Stimulated activated CD4-positive, alpha-beta T cell treated with anti-CD3 and anti-CD28 coated beads, Interleukin-2, amount 100 ng/mL, for 4 hours (primary cell): ENCODE measurements around the gene TMCC2.

ENCODE experiments used
- DNase-seq: peaks from one replicate; pipeline ENCODE4 v3.0.0-alpha.2; 2020; ENCODE audit warnings: low read depth

Gene TMCC2

DNA sequence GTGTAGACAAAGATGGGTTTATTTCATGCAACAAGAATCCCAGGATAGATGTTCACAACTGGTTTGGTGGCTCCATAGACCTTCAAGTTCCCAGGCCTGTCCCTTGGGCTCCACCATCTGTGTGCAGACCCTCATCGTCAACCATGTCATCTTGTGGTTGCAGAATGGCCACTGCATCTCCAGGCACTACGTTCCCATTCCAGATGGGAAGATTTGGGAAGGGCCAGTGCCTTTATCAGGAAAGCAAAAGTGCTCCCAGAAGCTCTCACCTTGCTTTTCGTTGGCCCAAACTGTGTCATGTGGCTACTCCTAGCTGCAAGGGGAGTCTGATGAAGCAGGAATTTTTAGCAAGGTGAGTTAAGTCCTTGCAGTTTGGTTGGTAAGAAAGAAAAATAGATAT lies 12.8 kb downstream of the TMCC2 start:
- no peak for DNase-seq

DNA sequence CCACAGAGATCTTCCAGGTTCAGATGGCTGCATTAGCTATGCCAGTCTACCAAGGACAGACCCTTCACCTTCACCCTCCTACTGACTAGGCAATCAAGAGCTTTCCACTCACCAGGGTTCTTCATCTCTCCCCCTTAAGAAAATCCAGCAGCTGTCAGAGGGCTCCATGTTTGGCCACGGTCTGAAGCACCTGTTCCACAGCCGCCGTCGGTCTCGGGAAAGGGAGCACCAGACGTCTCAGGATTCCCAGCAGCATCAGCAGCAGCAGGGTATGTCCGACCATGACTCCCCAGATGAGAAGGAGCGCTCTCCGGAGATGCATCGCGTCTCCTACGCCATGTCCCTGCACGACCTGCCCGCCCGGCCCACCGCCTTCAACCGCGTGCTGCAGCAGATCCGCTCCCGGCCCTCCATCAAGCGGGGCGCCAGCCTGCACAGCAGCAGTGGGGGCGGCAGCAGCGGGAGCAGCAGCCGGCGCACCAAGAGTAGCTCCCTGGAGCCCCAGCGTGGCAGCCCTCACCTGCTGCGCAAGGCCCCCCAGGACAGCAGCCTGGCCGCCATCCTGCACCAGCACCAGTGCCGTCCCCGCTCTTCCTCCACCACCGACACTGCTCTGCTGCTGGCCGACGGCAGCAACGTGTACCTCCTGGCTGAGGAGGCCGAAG lies 13.8 kb downstream of the TMCC2 start:
- no peak for DNase-seq

DNA sequence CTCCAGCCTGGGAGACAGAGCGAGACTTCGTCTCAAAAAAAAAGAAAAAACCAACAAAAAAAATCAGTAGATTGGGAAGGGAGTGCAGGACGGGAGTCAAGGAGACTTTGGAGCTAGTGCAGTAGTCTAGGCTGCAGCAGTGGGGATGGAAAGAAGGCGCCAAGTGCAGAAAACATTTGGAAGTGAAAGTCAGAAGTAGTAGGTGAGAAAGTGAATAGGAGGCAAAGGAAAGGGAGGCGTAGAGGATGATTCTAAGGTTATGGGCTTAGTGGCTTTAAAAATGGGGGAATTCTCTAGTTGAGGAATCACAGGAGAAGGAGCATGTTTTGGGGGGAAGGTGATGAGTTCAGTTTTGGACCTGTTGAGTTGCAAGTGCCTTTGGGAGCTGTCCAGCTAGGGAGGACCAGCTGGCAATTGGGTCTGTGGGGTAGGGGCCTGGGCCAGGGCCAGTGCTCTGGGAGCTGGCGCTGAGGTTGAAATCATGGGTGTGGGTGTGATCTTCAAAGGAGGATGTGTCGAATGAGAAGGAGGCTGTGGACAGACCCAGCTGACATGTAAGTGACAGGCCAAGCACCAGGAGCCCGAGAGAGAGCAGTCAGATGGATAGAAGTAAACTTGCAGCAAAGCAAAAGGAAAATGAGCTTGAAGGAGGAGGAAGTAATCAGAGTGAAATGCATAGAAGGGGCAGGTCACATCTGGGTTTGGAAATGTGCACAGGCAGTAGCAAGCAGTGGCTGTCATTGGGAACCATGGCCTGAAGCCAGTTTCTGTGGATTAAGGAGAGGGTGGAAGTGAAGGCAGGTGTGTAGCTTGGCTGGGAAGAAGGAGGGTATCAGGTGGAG lies 15.8 kb downstream of the TMCC2 start:
- DNase-seq, result no peak

DNA sequence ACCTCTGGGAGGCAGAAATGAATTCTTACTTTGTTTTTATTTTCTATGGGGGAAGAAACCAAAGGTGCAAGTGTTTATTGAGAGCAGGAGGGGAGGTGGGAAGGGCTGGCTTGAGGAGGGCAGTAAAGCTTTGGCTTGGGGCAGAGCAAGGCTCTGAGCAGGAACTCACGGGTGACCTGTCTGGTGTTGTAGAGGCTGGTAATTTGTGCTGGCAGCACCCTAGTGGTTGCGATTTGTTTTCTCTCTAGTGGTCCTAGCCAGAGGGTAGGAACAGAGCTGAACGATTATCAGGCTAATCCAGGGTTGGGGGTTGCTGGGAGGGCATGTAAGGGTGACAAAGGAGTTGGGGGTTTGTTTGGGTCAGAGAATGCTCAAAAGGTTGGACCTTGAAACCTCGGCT lies 16.6 kb downstream of the TMCC2 start:
- no peak for DNase-seq

DNA sequence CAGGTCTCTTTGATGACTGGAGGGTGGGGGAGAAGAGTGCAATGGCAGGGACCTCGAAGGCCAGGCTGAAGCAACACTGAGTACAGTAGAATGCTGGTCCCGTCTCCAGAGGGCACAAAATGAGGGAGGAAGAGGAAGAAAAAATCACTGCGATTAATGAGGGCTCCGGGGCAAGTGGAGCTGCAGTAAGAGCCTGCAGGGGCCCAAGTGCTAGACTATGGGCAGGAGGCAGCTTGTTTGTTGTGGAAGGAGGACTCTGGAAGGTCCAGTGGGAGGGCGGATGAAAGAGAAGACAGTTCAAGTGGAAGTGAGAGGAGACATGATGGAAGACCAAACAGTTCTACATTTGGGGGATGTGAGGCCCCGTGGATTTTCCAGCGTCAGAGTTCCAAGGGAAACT lies 17.4 kb downstream of the TMCC2 start:
- DNase-seq, result no peak

DNA sequence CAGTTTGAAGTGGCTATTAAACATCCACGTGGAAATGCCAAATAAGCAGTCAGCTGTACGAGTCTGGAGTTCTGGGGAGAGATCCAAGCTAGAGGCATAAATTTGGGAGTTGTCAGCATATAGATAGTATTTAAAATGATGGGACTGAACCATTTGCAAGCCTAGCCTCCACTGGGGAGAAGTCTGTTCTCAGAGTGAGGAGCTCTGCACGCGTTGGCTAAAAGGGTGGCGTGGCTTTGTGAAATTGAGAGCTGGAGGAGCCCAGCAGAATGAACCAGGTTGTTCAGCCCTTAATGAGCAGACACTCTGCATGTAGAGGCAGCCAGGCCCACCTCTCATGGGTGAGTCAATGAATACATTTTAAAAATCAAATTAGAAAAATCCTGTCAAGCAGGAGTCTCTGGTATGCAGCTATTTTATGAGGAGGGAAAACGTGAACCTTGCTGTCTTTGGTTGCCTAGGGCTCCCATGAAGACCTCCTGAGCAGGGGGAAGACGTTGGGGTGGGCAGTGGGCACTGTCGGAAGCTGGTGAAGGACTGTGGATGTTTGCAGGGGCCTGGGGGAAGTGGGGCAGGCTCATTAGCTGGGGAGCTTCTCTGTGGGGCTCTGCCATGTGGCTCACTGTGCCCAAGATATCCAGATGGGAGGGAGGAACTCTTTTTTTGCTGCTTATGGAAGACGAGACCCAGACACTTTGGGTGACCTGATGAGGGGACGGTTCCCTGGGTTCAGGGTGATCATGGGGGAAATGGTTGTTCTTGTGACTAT lies 18.8 kb downstream of the TMCC2 start:
- no peak for DNase-seq

DNA sequence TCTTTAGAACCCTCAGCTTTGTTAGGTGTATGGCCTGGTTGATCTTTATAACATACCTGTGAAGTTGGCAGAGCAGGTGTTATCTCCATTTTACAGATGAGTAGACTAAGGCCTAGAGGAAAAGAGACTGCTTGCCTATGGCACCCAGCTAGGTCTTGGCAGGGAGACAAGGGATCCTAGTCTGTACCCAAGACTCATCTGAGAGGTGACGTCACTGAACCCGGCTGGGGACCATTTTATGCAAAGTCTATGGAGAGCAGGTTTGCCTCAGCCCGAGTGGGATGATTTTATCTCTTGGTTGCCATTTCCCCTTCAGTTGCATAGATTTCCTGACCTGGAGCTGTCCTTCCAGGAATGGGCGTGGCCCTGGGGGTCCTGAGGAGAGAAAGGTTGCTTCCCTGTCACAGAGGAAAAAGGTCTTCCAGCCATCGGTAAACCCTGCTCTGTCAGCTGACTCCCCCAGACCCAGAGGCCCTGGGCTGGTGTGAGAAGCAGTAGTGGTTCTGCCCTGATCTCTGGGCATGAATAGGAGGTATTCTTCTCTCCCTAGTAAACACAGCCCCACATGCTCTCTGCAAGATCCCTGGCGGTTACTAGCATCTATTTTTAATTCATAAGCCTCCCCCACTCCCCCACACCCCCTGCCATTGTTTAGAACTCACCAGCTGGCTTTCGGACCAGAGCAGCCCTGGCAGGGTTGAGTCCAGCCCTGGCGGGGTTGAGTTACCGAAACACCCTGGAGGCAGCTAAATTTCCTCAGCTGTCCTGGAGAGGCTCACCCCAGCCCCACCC lies 19.6 kb downstream of the TMCC2 start:
- no peak for DNase-seq

DNA sequence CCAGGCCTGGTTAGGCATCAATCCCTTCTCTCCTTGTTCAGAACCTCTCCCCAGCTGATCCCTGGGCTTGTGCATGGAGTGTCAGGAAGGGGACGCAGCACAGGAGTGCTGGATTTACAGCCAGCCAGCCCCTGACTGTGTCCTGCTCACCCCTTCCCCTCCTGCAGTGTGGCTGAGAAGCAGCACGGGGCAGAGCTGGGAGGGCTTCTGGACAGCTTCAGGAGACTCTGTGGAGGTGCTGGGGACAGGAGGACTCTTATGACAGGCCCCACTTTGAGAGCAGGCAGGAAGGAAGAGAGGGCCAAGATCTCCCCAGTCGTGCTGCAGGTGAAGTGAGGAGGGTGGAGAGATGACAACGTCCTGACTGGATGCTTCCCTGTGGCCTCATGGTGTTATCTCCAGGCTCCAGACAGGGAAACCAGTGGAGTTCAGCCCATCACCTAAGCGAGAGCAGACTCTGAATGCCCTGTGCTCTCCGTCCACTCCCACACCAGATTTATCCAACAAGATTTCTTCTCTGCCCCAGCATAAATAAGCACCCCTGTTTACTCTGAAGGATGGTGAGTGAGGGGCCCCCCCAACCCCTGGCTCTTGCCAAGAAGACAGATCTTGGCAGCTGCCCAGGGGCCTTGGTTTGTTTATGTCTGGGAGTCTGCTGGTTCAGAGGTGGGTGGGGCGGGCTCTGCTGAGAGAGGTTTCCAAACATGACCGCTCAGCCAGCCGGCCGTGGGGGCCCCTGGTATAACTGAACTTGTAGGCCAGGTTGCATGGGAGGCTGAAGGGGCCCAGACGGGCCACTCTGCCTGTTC lies 21.3 kb downstream of the TMCC2 start:
- DNase-seq, result no peak

DNA sequence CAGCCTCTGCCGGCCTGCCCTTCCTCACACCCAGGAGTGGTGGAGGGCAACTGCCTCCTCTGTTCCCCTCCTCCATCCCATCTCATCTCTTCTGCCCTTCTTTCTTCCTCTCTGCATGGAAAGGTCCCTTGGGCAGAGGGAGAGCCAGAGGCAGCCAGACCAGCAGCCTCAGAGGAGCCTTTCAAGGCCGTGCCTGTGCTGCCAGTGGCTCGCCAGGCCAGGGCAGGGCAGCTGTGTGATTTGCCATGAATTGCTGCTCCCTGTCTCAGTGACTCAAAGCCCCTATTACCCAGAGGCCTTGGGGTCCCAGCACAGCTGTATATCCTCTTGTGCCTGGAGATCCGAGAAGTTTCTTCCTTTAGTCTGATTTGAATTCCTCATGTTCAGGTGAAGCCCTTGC lies 21.9 kb downstream of the TMCC2 start:
- no peak for DNase-seq

DNA sequence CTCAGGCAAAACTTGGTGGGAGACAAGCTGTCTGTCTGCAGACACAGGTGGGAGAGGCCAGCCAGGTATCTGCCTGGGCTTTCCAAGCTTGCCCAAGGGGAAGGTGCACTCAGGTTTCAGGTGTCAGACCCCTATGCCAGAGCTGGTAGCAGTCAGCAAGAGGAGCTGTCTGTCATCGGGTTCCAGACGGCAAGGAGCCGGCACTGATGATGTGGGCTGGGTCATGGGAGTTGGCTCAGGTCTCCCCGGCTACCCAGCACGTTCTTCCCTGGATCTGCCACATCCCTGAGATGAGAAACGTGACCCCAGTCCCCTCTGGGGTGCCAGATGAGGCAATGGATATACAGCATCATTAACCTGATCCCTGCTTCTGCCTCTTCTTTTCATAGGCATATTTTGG lies 23.0 kb downstream of the TMCC2 start:
- no peak for DNase-seq

DNA sequence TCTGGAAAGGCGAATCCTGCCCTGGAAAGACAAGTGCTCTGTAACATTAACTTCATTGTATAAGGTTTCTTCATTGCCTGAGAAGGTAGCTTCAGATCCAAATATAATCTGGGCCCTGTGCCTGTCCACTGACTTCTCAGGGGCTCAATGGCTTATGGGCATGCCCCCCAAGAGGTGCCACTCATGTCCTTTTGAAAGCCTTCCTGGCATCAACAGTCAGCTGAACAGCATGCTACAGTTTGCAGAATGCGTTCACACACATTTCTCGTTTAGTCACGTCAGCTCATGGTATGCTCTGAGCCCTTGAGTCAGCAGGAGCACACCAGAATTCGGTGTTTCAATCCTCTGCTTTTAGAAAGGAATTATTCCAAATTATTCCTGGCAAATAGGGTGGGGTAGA lies 23.8 kb downstream of the TMCC2 start:
- DNase-seq, result no peak

DNA sequence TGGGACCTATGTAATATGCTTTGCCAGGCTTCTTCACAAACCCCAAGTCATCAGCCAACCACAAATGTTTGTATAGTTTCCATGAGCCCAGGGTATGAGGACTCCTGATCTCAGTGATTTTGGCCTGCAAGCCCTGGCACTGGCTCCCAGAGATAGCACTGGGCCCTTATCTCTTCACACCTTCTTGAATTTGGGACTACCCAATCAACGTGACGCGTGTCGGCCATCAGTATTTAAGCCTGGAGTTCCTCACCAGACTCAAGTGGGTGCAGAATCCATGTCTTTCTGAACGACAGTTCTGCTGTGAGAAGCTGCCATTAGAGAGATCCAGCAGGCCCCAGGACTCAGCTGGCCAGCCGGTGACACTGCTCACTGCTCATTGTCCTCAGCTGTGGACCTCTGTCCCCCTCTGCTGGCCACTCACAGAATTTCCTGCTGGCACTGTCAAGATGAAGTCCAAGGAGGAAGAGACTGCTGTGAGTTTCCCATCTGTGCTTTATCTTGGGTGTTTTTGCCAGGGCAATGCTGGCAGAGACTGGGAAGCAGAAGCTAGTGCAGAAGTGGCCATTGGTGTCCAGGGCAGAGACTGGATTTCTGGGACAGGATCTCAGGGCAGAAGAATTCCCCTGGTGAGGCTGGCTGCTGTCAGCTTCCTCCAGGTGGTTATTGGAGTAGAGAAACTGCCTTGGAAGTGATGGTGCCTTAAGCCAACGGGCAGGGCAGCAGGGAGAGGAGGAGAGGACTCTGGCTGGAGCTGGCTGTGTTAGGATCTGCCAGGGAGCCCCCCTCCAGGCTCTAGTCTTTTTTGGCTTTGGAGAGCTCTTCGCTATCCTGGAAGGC lies 28.4 kb downstream of the TMCC2 start:
- DNase-seq, result peak; percentile 75

DNA sequence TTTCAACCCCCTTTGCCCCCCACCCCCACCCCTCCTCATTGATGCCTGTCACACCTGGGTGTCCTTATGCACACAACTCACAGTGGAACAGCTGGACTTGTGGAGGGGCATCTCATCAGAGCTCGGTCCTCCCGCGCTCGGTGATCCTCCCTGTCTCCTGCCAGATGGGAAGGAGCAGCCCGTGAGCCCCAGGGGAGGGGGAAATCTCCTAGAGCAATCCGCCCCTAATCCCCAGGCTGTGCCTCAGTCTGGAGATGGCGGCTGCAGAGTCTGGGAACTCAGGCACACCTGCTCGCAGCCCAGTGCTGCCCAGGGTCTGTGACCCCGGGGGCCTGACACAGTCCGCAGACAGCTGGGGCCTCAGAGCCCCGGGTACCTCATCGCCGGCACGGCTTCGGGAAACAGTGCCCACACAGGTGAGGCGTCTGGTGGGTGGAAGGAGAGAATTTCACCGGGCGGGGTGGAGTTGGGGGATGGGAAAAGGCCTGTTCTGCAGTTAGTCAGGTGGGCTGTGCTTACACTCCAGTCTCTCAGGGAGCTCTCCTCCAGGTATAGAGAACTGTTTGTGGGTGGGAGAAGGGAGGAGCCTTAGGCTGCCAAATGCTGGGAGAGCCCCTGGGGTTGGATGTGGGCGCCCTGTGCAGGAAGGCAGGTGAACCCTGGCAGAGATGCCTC lies 29.3 kb downstream of the TMCC2 start:
- no peak for DNase-seq

DNA sequence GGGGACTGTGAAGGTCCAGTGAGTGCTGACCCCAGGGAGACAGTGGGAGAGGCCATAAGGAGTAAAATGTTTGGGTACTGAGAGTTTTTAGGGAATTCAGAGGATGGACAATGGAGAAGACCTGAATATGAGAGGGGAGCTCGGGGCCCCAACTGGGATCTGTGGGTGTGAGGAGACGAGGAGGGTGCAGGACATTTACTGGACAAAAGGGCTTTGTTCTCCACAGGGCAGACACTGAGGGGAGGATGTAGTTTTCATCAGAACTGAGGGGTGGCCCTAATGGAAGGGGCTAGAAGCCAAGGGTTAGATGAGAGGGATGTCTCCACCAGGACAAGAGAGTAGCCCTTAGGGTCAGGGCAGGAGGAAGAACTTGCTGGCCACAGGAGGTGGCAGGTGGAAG lies 30.0 kb downstream of the TMCC2 start:
- no peak for DNase-seq

DNA sequence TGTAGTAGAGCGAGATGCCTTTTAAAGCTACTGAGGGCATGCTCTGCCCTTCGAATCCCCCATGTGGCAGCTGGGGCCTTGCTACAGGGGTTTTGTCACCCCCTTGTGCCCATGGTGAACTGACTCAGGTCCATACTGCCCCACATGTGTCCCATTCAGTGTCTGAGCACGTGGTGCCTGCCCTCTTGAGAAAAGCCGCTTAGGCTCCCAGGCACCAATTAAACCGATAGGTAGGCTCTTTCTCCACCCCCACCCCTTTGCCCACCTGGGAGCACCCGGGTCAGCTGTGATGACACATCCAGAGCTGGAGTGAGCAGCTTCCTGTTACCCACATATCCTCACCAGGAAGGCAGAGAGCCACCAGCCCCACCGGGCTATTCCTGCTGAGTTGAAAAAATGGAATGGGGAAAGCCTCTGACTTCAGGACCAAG lies 30.5 kb downstream of the TMCC2 start:
- no peak for DNase-seq

DNA sequence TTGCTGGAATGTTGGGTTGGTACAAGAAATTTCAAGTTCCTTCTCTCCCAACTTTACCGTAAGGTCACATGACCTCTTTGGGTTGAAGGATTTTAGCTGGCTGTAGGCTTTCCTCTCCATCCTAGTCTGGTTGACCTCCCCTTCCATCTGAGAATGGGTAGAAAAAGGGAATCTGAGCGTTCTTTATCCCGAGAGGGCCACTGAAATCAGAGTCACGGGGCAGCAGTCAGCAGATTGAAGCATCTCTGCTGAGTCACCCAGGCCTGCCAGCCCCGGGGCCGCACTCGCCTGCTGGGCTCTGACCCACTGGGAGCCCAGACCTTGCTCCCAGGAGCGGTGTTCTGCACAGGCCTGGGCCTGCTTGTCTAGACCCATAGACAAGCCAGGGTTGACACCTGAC lies 31.0 kb downstream of the TMCC2 start:
- no peak for DNase-seq

DNA sequence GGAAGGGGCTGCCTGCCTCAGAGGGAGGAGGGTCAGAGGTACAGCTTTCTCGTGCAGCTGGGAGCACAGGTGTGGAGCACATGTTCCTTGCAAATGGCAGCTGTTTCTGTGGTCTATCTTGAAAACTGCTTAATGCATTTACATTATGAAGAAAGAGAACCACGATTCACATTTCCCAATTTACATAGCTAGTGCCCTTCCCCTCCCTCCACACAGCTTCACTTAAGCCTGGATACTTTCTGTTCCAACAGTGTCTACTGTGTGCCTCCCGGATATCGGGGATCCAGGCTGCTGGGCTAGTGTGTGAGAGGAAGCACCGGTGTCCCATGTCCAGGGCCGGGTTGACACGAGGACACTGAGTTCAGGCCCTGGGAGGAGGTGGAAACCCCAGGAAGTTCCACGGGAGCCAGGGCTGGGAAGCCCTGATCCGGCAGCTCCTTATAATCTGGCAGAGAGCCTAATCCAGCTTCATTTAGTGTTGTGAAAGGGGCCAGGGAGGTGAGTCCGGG lies 31.6 kb downstream of the TMCC2 start:
- no peak for DNase-seq

DNA sequence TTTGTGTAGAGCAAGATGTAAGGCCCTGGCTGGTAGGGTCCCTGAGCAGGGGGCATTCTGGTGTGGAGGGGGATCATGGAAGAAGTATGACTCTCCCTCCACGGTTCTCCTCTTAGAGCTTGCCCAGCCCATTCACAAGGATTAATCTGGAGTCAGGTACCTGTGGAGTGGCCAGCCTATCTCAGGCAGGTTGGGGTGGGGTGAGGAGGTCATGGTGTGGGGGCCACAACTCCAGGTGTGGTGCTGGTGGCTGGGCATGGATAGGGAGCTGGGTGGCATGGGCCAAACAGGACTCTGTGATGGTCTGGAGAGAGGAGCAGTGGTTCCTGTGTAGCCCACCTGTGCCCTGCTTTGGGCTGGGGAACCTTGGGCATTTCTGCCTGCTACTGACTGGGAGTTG lies 32.3 kb downstream of the TMCC2 start:
- no peak for DNase-seq

DNA sequence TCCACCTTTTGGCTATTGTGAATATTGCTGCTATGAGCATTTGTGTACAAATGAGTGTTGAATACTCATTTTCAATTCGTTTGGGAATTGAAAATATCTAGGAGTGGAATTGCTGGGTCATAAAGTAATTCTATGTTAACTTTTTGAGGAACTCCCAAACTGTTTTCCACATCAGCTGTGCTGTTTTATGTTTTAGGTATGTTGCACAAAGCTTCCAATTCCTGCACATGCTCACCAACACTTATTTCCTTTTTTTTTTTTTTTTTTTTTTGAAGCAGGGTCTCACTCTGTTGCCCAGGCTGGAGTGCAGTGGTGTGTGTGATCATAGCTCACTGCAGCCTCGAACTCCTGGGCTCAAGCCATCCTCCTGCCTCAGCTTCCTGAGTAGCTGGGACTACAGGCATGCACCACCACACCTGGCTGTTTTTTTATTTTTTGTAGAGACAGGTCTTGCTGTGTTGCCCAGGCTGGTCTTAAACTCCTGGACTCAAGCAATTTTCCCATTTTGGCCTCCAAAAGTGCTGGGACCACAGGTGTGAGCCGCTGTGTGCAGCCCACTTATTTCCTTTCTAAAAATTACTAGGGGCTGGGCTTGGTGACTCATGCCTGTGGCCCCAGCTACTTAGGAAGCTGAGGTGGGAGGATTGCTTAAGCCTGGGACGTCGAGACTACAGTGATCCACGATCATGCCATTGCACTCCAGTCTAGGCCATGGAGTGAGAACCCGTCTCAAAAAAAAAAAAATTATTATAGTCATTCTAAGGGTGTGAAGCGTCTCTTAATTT lies 33.4 kb downstream of the TMCC2 start:
- DNase-seq, result no peak
